ENCODE results near the gene PLD5.

GRCh38 chr1:242391896-242392295 is 132.6 kb downstream of the PLD5 start:
- TF ChIP-seq CHD2 (IDR thresholded peaks at IDR 0.05; ENCODE audit: low read depth, low read length) (no peak), ZEB1 (IDR thresholded peaks at IDR 0.05; ENCODE audit: insufficient replicate concordance, low read depth) (no peak), HINFP (CRISPR knock-in tag; IDR thresholded peaks at IDR 0.05; ENCODE audit: low read depth) (no peak), FOXP1 (IDR thresholded peaks at IDR 0.05) (no peak), FOXP1 (CRISPR knock-in tag; IDR thresholded peaks at IDR 0.05) (no peak), YEATS4 (CRISPR knock-in tag; IDR thresholded peaks at IDR 0.05; ENCODE audit: borderline replicate concordance) (no peak)
- TF ChIP-seq, protein P1, sequence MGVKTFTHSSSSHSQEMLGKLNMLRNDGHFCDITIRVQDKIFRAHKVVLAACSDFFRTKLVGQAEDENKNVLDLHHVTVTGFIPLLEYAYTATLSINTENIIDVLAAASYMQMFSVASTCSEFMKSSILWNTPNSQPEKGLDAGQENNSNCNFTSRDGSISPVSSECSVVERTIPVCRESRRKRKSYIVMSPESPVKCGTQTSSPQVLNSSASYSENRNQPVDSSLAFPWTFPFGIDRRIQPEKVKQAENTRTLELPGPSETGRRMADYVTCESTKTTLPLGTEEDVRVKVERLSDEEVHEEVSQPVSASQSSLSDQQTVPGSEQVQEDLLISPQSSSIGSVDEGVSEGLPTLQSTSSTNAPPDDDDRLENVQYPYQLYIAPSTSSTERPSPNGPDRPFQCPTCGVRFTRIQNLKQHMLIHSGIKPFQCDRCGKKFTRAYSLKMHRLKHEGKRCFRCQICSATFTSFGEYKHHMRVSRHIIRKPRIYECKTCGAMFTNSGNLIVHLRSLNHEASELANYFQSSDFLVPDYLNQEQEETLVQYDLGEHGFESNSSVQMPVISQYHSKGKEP (CRISPR knock-in tag; IDR thresholded peaks at IDR 0.05), result no peak
- TF ChIP-seq, protein P2, sequence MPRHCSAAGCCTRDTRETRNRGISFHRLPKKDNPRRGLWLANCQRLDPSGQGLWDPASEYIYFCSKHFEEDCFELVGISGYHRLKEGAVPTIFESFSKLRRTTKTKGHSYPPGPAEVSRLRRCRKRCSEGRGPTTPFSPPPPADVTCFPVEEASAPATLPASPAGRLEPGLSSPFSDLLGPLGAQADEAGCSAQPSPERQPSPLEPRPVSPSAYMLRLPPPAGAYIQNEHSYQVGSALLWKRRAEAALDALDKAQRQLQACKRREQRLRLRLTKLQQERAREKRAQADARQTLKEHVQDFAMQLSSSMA (CRISPR knock-in tag; IDR thresholded peaks at IDR 0.05), result no peak
- TF ChIP-seq, protein P3, sequence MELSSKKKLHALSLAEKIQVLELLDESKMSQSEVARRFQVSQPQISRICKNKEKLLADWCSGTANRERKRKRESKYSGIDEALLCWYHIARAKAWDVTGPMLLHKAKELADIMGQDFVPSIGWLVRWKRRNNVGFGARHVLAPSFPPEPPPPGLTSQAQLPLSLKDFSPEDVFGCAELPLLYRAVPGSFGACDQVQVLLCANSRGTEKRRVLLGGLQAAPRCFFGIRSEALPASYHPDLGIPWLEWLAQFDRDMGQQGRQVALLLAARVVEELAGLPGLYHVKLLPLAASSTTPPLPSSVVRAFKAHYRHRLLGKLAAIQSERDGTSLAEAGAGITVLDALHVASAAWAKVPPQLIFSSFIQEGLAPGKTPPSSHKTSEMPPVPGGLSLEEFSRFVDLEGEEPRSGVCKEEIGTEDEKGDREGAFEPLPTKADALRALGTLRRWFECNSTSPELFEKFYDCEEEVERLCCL (CRISPR knock-in tag; IDR thresholded peaks at IDR 0.05; ENCODE audit: borderline replicate concordance), result no peak
- TF ChIP-seq, protein P4, sequence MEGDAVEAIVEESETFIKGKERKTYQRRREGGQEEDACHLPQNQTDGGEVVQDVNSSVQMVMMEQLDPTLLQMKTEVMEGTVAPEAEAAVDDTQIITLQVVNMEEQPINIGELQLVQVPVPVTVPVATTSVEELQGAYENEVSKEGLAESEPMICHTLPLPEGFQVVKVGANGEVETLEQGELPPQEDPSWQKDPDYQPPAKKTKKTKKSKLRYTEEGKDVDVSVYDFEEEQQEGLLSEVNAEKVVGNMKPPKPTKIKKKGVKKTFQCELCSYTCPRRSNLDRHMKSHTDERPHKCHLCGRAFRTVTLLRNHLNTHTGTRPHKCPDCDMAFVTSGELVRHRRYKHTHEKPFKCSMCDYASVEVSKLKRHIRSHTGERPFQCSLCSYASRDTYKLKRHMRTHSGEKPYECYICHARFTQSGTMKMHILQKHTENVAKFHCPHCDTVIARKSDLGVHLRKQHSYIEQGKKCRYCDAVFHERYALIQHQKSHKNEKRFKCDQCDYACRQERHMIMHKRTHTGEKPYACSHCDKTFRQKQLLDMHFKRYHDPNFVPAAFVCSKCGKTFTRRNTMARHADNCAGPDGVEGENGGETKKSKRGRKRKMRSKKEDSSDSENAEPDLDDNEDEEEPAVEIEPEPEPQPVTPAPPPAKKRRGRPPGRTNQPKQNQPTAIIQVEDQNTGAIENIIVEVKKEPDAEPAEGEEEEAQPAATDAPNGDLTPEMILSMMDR (CRISPR knock-in tag; IDR thresholded peaks at IDR 0.05), result no peak
- TF ChIP-seq, protein P5, sequence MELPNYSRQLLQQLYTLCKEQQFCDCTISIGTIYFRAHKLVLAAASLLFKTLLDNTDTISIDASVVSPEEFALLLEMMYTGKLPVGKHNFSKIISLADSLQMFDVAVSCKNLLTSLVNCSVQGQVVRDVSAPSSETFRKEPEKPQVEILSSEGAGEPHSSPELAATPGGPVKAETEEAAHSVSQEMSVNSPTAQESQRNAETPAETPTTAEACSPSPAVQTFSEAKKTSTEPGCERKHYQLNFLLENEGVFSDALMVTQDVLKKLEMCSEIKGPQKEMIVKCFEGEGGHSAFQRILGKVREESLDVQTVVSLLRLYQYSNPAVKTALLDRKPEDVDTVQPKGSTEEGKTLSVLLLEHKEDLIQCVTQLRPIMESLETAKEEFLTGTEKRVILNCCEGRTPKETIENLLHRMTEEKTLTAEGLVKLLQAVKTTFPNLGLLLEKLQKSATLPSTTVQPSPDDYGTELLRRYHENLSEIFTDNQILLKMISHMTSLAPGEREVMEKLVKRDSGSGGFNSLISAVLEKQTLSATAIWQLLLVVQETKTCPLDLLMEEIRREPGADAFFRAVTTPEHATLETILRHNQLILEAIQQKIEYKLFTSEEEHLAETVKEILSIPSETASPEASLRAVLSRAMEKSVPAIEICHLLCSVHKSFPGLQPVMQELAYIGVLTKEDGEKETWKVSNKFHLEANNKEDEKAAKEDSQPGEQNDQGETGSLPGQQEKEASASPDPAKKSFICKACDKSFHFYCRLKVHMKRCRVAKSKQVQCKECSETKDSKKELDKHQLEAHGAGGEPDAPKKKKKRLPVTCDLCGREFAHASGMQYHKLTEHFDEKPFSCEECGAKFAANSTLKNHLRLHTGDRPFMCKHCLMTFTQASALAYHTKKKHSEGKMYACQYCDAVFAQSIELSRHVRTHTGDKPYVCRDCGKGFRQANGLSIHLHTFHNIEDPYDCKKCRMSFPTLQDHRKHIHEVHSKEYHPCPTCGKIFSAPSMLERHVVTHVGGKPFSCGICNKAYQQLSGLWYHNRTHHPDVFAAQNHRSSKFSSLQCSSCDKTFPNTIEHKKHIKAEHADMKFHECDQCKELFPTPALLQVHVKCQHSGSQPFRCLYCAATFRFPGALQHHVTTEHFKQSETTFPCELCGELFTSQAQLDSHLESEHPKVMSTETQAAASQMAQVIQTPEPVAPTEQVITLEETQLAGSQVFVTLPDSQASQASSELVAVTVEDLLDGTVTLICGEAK (IDR thresholded peaks at IDR 0.05), result no peak
- TF ChIP-seq, protein P5 (CRISPR knock-in tag; IDR thresholded peaks at IDR 0.05), result no peak
